Posterior vena cava (tissue), 2 donors: Measurements from ENCODE around the gene CBFA2T3. TPM values are rescaled to one million over a fixed set of nuclear protein-coding genes. Genes with fewer than 3 reads are reported as not detected.

ENCODE experiments used
- DNase-seq: peaks from one replicate; pipeline ENCODE4 v3.0.0-alpha.2; 2020; ENCODE audit warnings: low spot score
- intact Hi-C, 2 donors: fragments of 100-400 bp; cut with DNase I; formaldehyde crosslinking; loops; one replicate each; pipeline versions ENCODE4 v1.14.1 to v1.14.2; 2022 to 2023
- total RNA-seq, 2 donors: library from RNA; stranded (reverse); fragmentation: NEBNext Ultra II Directional; extraction: Animal tissue kit (Norgen Biotek cat#: 25700); gene quantifications; one replicate each; pipeline ENCODE4 v1.2.1, GENCODE V29; 2021
- donor health status: DM: yes; HTN: yes; CAD: no.
- donor health status: DM: yes; HTN: yes; CAD: no.

The CBFA2T3 gene
- total RNA-seq, 2 donors from 2014 or later = 4.7 to 5.1 TPM

DNA sequence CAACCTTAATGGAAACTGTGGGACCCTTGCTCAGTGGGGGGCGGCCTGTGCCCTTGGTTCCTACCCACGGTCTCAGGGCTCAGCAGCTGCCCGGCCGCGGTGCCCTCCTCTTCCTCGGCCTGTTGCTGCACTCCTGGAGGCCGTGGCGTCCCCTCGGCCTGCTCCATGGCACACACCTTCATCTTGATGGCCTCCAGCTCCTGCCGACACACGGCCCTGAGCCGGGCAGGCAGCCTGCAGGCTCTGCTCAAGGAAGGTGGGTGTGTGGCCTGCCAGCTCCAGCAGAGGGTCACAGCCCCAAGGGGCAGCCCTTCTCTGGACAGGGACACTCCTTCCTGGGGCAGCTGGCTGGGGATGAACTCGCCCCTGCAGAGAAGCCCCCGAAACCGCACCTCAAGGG, 111.3 kb downstream of the CBFA2T3 start:
- intact Hi-C loops = loop anchor here in 1 of 2 donors (2.0 kb wide), 1 partner anchor 71 kb away; no protein-coding TSS in a partner anchor
- DNase-seq = no peak

DNA sequence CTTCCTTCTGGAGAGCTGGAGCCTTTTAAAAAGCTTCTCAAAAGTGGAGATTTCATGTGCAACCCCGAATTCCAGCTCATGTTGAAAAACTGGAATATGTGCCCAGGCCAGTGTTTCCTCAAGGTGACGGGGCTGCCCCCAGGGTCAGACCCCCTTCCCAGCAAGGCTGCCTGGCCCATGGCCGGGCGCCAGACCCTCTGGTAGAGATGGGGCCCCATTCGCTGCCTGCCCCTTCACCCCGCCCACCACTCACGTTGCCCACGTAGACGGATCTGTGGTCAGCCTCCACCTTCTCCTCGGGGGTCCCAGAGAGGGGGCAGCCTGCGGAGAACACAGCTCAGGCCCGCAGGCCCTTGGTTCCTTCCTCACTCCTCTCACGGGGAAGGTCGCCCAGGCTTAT, 111.7 kb downstream of the CBFA2T3 start:
- DNase-seq = no peak
- intact Hi-C loops = loop anchor here in 1 of 2 donors (2.0 kb wide), 1 partner anchor 71 kb away; no protein-coding TSS in a partner anchor

DNA sequence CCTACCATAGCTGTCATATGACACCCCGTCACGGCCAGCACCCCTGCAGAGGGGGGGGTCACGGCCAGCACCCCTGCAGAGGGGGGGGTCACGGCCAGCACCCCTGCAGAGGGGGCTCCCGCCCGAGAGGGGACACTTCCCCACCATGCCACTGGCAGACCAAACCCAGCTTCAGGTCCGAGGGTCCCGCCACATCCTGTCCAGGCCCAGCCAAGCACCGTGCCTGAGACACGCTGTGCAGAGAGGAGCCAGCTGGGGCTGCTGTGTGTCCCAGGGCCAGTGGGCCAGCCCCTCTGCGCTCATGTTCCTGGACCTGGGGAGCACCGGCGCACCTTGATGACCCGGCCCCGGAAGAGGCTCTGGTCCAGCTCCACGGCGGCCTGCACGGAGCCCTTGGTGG, 112.5 kb downstream of the CBFA2T3 start:
- intact Hi-C loops = loop anchor here (2.0 to 5.0 kb wide), 2 partner anchors 72 to 257 kb away; no protein-coding TSS in a partner anchor
- no peak for DNase-seq

DNA sequence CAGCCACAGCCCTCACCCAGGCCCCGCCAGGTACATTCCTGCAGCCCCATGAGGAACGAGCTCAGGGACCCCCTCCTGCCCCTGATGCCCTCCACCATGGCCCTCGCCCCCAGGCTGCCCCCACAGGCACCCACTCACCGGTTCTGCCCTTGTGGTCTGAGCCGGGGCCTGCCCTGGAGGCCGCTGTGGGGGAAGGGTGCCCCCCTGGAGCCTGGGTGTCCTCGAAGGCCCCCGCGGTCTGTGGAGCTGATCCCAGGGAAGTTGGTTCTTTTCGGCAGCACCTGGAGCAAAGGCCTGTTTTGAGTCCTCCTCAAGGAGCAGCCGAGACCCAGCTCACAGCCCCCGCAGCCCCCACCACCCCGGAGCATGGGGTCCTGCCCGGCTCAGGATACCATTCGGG, 112.9 kb downstream of the CBFA2T3 start:
- intact Hi-C loops = loop anchor here (2.0 to 5.0 kb wide), 2 partner anchors 73 to 257 kb away; no protein-coding TSS in a partner anchor
- no peak for DNase-seq

DNA sequence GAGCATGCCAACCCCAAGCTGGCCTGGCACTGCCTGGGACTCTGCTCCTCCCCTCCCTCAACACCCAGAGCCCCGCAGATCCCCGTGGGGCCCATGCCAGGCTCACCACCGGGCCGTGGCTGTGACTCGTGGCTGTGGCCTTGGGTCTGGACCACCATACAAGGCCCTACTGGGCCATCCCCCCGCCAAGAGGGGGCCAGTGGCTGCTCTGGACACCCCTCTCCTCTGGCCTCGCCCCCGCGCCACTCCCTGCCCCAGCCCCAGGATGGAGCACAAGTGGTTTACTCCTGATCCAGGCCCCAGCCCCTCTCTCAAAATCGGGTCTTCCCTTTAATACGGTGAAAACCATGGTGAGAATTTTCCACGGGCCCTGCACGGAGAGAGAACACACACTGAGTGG, 113.6 kb downstream of the CBFA2T3 start:
- no peak for DNase-seq
- intact Hi-C loops = loop anchor here in 1 of 2 donors (5.0 kb wide), 1 partner anchor 256 kb away; no protein-coding TSS in a partner anchor

DNA sequence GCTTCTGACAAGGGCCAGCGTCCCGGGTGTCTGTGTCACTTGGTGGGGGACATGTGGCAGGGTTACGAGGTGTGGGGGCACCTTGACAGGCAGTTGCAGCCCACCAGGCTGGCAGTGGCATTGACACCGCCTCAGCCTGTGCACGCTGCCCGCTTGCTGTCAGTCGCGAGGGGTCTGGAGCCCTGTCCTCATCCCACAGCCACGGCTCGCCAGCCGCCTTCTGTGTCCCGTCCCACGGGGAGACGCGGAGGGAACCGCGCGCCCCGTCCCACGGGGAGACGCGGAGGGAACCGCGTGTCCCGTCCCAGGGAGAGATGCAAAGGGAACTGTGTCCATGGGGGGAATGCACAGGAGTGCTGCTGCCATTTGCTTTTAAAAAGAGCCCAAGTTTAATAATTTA, 114.0 kb downstream of the CBFA2T3 start:
- DNase-seq = no peak
- intact Hi-C loops = loop anchor here in 1 of 2 donors (5.0 kb wide), 1 partner anchor 256 kb away; no protein-coding TSS in a partner anchor

DNA sequence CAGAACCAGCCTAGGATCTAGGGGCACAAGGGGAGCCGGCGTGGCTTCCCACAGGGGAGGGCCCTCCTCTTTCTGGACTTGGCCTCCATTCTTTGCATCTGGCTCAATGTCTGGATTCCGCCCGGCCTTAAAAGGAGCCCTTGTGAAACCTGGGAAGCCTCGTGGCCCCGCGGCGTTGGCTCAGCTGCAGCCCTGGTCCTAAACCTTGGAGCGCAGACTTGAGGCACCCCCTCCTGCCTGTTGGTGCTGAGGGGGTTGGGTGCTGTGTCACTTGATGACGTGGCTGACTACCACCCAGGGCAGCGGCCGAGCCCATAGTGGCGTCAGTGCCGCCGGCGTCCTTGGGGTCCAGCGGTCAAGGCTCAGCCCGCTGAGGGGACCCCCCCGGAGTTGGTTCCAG, 115.6 kb downstream of the CBFA2T3 start:
- DNase-seq = no peak
- intact Hi-C loops = loop anchor here in 1 of 2 donors (5.0 kb wide), 1 partner anchor 254 kb away; no protein-coding TSS in a partner anchor

DNA sequence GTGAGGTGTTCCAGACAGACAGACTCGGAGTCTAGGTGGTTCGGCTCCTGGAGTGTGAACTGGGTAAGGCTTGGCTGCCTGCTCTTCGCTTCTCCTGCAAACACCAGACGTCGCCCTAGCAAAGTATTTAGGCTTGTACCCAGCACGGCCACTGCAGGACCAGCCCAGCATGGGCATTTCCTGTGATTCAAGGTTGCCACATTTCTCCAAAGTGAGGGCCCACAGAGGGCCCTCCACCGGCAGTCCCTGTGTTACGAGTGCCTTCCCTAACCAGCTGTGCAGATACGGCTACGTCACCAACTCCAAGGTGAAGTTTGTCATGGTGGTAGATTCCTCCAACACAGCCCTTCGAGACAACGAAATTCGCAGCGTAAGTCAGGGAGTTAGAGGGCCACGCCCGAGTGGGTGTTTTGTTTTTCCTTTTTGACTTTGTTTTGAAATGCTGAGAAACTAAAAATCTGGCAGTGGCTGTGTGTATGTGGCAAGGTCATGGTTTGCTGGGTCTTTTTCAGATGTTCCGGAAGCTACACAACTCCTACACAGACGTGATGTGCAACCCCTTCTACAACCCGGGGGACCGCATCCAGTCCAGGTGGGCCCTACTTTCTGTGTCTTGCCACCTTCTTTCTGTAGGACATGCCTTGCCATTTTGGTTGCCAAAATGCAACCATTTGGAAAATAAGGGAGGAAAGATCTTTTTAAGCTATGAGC, 117.5 kb downstream of the CBFA2T3 start:
- intact Hi-C loops = loop anchor here in 1 of 2 donors (5.0 kb wide), 1 partner anchor 252 kb away; no protein-coding TSS in a partner anchor
- DNase-seq = no peak

DNA sequence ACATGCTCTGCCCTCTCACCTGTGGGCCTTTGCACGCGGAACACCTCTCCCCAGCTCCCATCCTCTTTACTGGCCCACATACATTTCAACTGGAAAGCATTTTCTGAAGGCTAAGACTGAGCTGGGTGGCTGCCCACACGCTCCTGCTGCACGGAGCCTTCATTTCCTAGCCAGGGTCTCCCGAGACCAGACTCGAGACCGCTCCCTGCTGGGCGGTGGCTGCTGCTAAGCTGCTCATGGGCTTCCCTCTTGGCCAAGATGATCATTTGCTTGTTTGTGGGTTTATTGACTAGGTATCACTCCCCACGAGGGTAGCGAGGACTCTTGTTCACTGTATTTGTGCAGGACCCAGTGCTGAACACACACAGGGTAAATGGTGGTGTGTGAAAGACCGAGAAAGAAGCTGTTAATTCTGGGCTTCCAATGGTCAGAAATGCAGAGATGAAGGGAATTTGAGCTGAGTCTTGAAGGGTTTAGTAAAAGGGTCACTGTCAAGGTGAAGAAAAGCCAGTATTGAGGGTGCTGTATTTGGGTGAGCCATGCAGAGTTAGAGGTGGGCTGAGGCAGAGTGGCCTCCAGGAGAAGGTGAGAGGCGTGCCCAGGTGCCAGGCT, 119.2 kb downstream of the CBFA2T3 start:
- peak; percentile 92 for DNase-seq
- intact Hi-C loops = no loop called here

DNA sequence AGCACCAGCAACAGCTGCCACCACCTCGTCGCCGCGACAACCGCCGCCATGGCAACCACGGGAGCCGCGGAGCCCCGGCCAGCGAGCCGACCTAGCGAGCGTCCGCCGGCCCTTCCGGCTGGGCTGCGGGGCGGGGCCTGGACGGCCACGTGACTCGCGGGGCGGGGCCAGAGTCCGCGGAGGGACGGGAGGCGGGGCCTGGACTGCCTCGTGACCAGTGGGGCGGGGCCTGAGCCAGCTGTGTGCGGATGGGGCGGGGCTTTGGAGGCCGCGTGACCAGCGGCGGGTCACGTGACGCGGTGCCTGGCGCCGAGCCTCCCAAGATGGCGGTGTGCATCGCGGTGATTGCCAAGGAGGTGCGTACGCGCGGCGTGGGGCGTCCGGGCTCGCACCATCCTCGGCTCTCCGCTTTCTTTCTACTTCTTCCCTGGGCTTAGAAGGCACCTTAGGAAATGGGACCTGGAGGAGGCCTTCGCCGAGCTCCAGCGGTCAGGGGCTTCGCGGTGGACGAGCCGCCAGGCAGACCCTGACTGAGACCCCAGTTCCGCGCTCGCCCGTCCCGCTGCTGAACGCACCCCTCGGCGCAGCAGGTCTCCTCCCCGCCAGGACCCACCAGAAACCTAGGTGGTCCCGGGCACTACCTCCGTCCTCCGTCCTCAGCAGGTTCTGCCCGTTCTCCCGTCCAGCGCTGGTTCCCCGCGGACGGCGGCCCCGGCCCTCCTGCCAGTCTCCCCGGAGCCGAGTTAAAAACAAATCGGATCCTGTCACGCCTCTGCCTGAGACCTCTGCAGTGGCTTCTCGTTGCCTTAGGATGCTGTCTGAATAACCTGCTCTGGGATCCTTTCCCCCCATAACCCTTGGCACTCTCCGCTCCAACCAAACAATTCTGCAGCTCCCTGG, 119.9 kb downstream of the CBFA2T3 start, which contains the start of the genes GALNS and TRAPPC2L:
GALNS (minus strand) TSS at position 120 of the 900 bp plus-strand sequence; CDS start at position 50, 70 bp downstream.
TRAPPC2L (plus strand) TSS at position 300 of the 900 bp plus-strand sequence; CDS start at position 324, 24 bp downstream.
- intact Hi-C loops = no loop called here
- DNase-seq = peak; percentile 100

DNA sequence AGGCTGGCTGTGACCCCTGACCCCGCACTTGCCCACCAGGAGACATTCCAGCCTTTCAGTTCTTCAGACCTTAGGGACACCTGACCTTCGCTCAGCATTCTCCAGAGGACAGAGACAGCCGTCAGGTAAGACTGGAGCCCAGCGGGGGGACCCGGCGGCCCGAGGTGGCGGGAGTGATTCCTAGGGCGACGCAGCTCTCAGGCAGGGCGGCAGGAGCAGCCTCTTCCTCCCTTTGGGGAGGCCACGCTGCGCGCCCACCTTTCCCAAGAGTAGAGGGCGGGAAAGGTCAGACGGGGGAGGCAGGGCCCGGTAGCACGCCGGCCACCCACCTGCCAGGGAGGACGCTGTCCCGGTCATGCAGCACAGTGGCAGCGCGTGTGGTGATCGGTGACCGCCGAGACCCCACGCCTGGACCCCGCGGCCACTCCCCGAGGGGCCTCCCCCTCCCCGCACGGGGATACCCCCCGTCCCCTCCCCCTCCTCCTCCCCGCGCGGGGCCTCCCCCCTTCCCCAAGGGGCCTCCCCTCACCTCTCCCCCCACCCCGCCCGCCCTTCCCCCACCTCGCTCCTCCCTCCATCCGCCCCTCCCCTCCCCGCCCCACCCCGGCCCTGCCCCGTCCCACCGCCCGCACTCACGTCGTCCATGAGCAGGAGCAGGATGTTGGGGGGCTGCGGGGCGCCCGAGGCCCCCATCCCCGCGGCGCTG, 120.7 kb downstream of the CBFA2T3 start:
- no peak for DNase-seq
- intact Hi-C loops = no loop called here

DNA sequence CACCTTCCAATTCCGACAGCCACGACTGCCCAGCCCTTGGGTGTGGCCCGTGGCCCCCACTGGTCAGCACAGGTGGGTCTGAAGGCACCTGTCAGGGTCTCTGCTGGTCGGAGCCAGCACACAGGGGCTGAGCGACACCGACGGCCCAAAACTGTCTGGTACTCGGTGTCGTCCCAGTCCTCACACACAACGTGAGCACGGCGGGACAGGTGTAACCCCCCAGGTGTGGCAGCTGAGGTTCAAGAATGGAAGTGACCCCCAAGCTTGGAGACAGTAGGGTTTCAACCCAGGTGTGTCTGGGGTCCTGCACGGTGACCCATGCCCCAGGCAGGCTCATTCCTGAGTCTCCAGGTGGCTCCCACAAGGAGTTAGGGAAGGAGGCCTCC, 121.3 kb downstream of the CBFA2T3 start:
- DNase-seq = no peak
- intact Hi-C loops = no loop called here

DNA sequence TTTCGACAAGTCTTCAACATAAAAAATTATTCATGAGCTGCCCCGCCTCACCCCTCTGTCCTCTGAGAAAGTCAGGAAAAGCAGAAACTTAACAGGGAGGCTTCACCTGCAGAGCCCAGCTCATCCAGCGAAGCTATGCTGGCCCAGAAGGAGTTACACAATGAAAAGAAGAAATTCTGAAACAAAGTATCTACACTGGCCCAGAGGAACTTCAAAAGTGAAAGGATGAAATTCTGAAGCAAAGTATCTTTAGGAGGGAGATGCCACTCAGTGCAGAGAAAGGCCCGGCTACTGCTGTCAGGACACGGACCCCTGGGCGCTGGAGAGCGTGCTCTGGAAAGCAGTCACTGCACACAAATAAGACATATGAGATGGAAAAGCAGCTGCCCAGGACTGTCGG, 121.8 kb downstream of the CBFA2T3 start:
- intact Hi-C loops = no loop called here
- no peak for DNase-seq

DNA sequence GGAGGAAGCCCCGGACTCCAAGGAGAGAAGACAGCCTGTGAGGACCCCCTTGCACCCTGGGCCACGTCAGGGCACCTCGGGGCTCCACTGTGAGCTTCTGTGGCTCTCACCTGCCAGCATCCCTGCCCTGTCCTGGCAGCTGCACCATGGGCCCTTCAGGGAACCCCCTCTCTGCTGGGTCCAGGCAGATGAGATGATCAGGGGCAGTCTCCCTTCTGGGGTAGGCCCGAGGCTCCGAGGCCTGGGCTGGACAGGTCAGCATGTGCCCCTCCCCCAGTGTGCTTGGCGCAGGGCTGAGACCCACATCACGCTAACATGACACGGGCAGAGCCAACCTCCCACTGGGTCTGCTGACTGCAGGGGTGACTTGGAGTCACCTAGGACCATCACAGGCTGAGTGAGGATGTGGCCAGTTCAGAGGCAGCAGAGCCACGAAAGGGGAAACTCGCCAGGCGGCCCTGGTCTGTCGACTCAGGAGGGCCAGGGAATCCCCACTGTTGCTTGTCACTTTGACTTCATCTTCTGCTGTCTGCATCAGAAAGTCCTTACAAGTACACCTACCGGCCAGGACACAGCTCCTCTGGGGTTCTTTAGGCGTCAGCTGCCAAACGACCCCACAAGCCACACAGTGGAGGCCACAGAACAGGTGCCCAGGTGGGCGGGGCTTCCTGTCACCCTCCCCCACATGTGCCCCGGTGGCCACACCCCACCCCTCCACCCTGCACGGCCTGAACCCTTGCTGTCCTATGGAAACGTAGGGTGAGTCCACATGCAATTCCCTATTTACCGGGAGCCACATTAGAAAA, 122.5 kb downstream of the CBFA2T3 start:
- no peak for DNase-seq
- intact Hi-C loops = no loop called here

DNA sequence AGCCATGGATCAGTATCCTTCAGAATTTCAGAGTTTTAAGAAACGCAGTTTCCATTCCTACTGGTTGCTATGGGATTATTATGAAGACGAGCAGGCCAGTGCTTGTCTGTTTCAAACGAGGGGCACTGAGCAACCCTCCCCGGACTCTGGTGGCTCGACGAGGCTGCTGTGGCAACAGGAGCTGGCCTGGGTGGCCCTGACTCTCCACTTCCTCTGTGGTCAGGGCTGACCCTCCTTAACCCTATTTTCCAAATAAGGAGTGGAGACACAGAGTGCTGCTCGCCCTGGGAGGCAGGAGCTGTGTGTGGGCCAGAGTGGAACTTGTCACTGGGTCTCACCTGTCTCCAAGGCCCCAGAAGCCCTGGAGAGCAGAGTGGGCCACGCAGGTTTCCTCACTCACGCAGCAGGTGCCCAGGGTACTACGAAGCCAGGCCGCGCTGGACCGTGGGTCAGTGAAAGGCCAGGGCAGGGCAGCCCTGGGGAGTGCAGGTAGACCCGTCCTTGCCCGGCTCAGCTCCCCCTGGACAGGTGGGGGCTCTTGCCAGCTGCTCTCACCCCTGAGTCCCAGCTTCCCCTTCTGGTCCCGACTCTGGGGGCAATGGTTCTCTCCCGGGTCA, 123.6 kb downstream of the CBFA2T3 start:
- intact Hi-C loops = no loop called here
- DNase-seq = no peak

DNA sequence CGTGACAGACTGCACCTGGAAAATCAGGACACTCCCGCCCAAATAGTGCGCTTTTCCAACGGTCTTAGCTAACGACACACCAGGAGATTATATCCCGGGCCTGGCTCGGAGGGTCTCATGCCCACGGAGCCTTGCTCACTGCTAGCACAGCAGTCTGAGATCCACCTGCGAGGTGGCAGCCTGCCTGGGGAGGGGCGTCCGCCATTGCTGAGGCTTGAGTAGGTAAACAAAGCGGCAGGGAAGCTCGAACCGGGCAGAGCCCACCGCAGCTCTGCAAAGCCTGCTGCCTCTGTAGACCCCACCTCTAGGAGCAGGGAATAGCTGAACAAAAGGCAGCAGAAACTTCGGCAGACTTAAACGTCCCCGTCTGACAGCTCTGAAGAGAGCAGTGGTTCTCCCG, 125.4 kb downstream of the CBFA2T3 start:
- intact Hi-C loops = no loop called here
- no peak for DNase-seq

DNA sequence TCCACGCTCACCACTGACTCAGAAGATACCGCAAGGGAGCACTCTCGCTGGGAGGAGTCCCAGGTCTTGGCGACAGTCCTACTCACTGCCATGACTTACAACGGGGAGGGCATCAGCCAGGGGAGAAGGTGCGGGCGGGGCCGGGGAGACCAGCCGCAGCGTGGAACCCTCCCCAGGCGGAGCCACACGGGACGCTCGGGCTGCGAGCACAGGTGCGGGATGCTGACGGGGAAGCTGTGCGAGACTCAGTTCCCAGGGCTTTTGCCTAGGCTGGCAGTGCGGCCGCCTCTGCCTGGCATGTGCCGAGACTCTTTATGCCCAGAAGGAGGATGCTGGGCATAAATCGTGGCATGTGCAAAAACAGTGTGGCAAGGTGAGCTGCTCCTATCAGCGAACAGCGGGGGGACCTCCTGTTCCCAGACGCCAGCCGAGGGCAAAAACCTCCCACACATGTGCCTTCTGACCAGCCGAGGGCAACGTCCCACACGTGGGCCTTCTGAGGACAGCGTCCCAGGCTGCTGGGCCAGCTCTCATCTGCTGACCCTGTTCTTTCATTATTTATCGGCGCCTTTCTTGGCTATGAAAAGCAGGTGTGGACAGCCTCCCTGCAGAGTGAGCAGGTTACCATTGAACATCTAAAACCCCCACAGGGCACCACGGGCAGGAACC, 126.3 kb downstream of the CBFA2T3 start:
- intact Hi-C loops = no loop called here
- DNase-seq = no peak
